ENCODE data around the gene ZFHX3. TPM values are rescaled to one million over a fixed set of nuclear protein-coding genes. Genes with fewer than 3 reads are reported as not detected.

ZFHX3 gene
- total RNA-seq, 1 donor from 2014 or later, result 34.8 TPM

GRCh38 chr16:73033271-73033998 is 14.5 kb downstream of the ZFHX3 start:
- Histone ChIP-seq H3K27me3 (no peaks in the 10 kb centered on the region), H3K4me1 (peaks cover 16 to 47% of the 10 kb centered on the region in 2 donors), H3K4me3 (peak overlapping the region in 1 of 2 donors; percentile 19), H3K36me3 (no peaks in the 10 kb centered on the region), H3K27ac (peak overlapping the region; percentile 14 to 50), H3K9me3 (no peaks in the 10 kb centered on the region)
- no peak for TF ChIP-seq CTCF (IDR thresholded peaks at IDR 0.05)
- DNase-seq (ENCODE audit: low spot score in 2 of 2), result no peak
- intact Hi-C loops (cut with DNase I), result no loop called here

GRCh38 chr16:73032541-73033270 is 15.2 kb downstream of the ZFHX3 start:
- DNase-seq (ENCODE audit: low spot score in 2 of 2), result no peak
- TF ChIP-seq CTCF (IDR thresholded peaks at IDR 0.05), result no peak
- intact Hi-C loops (cut with DNase I), result no loop called here
- Histone ChIP-seq H3K9me3 (no peaks in the 10 kb centered on the region), H3K4me1 (peaks cover 19 to 48% of the 10 kb centered on the region in 2 donors), H3K36me3 (no peaks in the 10 kb centered on the region), H3K27me3 (no peaks in the 10 kb centered on the region), H3K27ac (peak overlapping the region; percentile 14 to 50), H3K4me3 (peak overlapping the region in 1 of 2 donors; percentile 19)

GRCh38 chr16:73031984-73032383 is 15.9 kb downstream of the ZFHX3 start:
- no peak for TF ChIP-seq CTCF (IDR thresholded peaks at IDR 0.05)
- Histone ChIP-seq H3K9me3 (no peaks in the 10 kb centered on the region), H3K4me3 (no peak overlapping the region), H3K27me3 (no peaks in the 10 kb centered on the region), H3K27ac (peak overlapping the region in 1 of 2 donors; percentile 14), H3K36me3 (no peaks in the 10 kb centered on the region), H3K4me1 (peaks cover 26 to 46% of the 10 kb centered on the region in 2 donors)
- DNase-seq (ENCODE audit: low spot score in 2 of 2), result no peak
- intact Hi-C loops (cut with DNase I), result no loop called here

- peaks cover 26 to 40% of the 10 kb centered on the region in 2 donors for H3K4me1 ChIP-seq
- H3K27me3 ChIP-seq, result no peaks in the 10 kb centered on the region
- H3K4me3 ChIP-seq, result no peak overlapping the region
- no peaks in the 10 kb centered on the region for H3K9me3 ChIP-seq
- no peak for DNase-seq (ENCODE audit: low spot score in 2 of 2)
- H3K27ac ChIP-seq, result peak overlapping the region in 1 of 2 donors; percentile 14
- intact Hi-C loops (cut with DNase I), result no loop called here
- no peaks in the 10 kb centered on the region for H3K36me3 ChIP-seq
- no peak for TF ChIP-seq CTCF (IDR thresholded peaks at IDR 0.05)
These were observed 16.6 kb downstream of the ZFHX3 start for GRCh38 chr16:73031155-73031866.

GRCh38 chr16:73028721-73029361 is 19.1 kb downstream of the ZFHX3 start:
- TF ChIP-seq CTCF (IDR thresholded peaks at IDR 0.05), result no peak
- Histone ChIP-seq H3K9me3 (no peaks in the 10 kb centered on the region), H3K27me3 (no peaks in the 10 kb centered on the region), H3K27ac (peak overlapping the region; percentile 13 to 79), H3K4me3 (no peak overlapping the region), H3K36me3 (no peaks in the 10 kb centered on the region), H3K4me1 (peaks cover 22 to 42% of the 10 kb centered on the region in 2 donors)
- intact Hi-C loops (cut with DNase I), result loop anchor here (10.0 kb wide), 1 partner anchor 364 kb away; no protein-coding TSS in a partner anchor
- no peak for DNase-seq (ENCODE audit: low spot score in 2 of 2)
